PC-9 (cell line): ENCODE data around the gene UCP3. TPM values are rescaled to one million over a fixed set of nuclear protein-coding genes. Genes with fewer than 3 reads are reported as not detected.

ENCODE experiments used
- BruUV-seq: library from RNA; stranded (reverse); fragments of 400-500 nt; replicated peaks from 2 replicates; lab custom pipeline; 2021; lab: Mats Ljungman, UMichigan
- CTCF ChIA-PET: fragments of 300-600 bp; sonication (Branson Sonifier 250); formaldehyde crosslinking; loops from one replicate; lab custom pipeline; 2022; ENCODE audit warnings: antibody characterized with exemption; lab: Charles Lee
- POLR2A ChIA-PET: fragments of 300-600 bp; sonication (Branson Sonifier 250); formaldehyde crosslinking; loops from one replicate; lab custom pipeline; 2022; ENCODE audit warnings: antibody characterized with exemption; ENCODE audit not compliant: unreplicated experiment; lab: Charles Lee
- DNase-seq, 2 experiments: peaks; one replicate each; pipeline versions ENCODE4 v3.0.0 to v3.0.0-alpha.2; 2015 to 2022; ENCODE audit warnings: mixed read lengths in 1 of 2
- H2AFZ ChIP-seq: fragments of 200-600 bp; sonication (generic); 2 replicates; pipeline ENCODE4 v1.8.1; 2017; ENCODE audit warnings: antibody characterized with exemption
- H3F3A ChIP-seq: fragments of 200-600 bp; sonication (generic); 2 replicates; pipeline ENCODE4 v1.8.1; 2017; ENCODE audit warnings: antibody characterized with exemption, mild to moderate bottlenecking, low read depth; ENCODE audit not compliant: insufficient read depth
- H3K27ac ChIP-seq: fragments of 200-600 bp; sonication (generic); 2 replicates; pipeline ENCODE4 v1.6.1; 2016; ENCODE audit warnings: mixed run types
- H3K27me3 ChIP-seq: fragments of 200-600 bp; sonication (generic); 2 replicates; pipeline ENCODE4 v1.6.1; 2016; ENCODE audit warnings: low read depth, mixed run types; ENCODE audit not compliant: insufficient read depth
- H3K36me3 ChIP-seq: fragments of 200-600 bp; sonication (generic); 2 replicates; pipeline ENCODE4 v1.6.1; 2016; ENCODE audit warnings: low read depth, mixed run types
- H3K4me1 ChIP-seq: fragments of 200-600 bp; sonication (generic); replicated peaks from 2 replicates; pipeline ENCODE4 v1.6.1; 2016; ENCODE audit warnings: mixed run types; ENCODE audit not compliant: insufficient read depth
- H3K4me2 ChIP-seq: fragments of 200-600 bp; sonication (generic); 2 replicates; pipeline ENCODE4 v1.6.1; 2017; ENCODE audit warnings: mixed run types
- H3K4me3 ChIP-seq: fragments of 200-600 bp; sonication (generic); 2 replicates; pipeline ENCODE4 v1.6.1; 2016; ENCODE audit warnings: mixed run types
- H3K79me2 ChIP-seq: fragments of 200-600 bp; sonication (generic); 2 replicates; pipeline ENCODE4 v1.6.1; 2017; ENCODE audit warnings: low read depth, mixed run types
- H3K9me2 ChIP-seq: fragments of 200-600 bp; sonication (generic); 2 replicates; pipeline ENCODE4 v1.8.1; 2017; ENCODE audit warnings: mild to moderate bottlenecking; ENCODE audit not compliant: insufficient read depth
- H3K9me3 ChIP-seq: fragments of 200-600 bp; sonication (generic); 2 replicates; pipeline ENCODE4 v1.8.1; 2016; ENCODE audit warnings: low read depth; ENCODE audit not compliant: insufficient read depth
- H4K20me1 ChIP-seq: fragments of 200-600 bp; sonication (generic); 2 replicates; pipeline ENCODE4 v1.8.1; 2017; ENCODE audit not compliant: insufficient read depth
- CTCF ChIP-seq: fragments of 200-600 bp; sonication (generic); conservative IDR thresholded peaks from 2 replicates; pipeline ENCODE4 v1.6.1; 2017; ENCODE audit warnings: mixed run types, antibody characterized with exemption, mild to moderate bottlenecking, moderate library complexity
- EZH2 ChIP-seq: fragments of 200-600 bp; sonication (generic); IDR thresholded peaks from 2 replicates; pipeline ENCODE4 v1.8.0; 2017; ENCODE audit warnings: antibody characterized with exemption, low read depth
- intact Hi-C: fragments of 100-400 bp; cut with micrococcal nuclease; formaldehyde crosslinking; loops from one replicate; pipeline ENCODE4 v1.10.0; 2022; ENCODE audit not compliant: unreplicated experiment
- total RNA-seq: library from RNA; stranded (reverse); gene quantifications from 2 replicates; pipeline ENCODE4 v1.2.3, GENCODE V29; 2021

The UCP3 gene
- total RNA-seq, 1 experiment from 2014 or later: 2.0 TPM

- H3K4me3 ChIP-seq: no peak overlapping the region
- H3K9me3 ChIP-seq: no peaks in the 10 kb centered on the region
- H3K4me1 ChIP-seq: no peaks in the 10 kb centered on the region
- DNase-seq: no peak
- no peak overlapping the region for H3K4me2 ChIP-seq
- no peaks in the 10 kb centered on the region for H3K9me2 ChIP-seq
- 0 out of 2 replicates have a peak, but pooled peaks cover 14% of the 10 kb centered on the region for H3K36me3 ChIP-seq
- H3K27ac ChIP-seq: no peak overlapping the region
- no peaks in the 10 kb centered on the region for H3K27me3 ChIP-seq
- H2AFZ ChIP-seq: no peak overlapping the region
- no peaks in the 10 kb centered on the region for H4K20me1 ChIP-seq
- intact Hi-C loops: no loop called here
- H3K79me2 ChIP-seq: no peaks in the 10 kb centered on the region
- H3F3A ChIP-seq: peaks cover 4% of the 10 kb centered on the region; the same call in 1 of the 2 replicates
- POLR2A ChIA-PET: interaction anchor here (0.6 kb wide), 1 partner anchor 40 kb away, joined by 3 read pairs; no protein-coding TSS in a partner anchor
- BruUV-seq: no TSS peak
- no peak for TF ChIP-seq EZH2
- TF ChIP-seq CTCF: no peak
- CTCF ChIA-PET: no interaction called here
Measured at GRCh38 chr11:74012074-74012809, 3.4 kb upstream of the UCP3 start.

- ChIA-PET CTCF (no interaction called here), POLR2A (interaction anchor here (0.6 kb wide), 1 partner anchor 39 kb away, joined by 3 read pairs; no protein-coding TSS in a partner anchor)
- 0 out of 2 replicates have a peak, but pooled peaks cover 7% of the 10 kb centered on the region for H3K36me3 ChIP-seq
- no peaks in the 10 kb centered on the region for H3K79me2 ChIP-seq
- H3K4me1 ChIP-seq: no peaks in the 10 kb centered on the region
- H3K27ac ChIP-seq: no peak overlapping the region
- peaks cover 4% of the 10 kb centered on the region; the same call in 1 of the 2 replicates for H3F3A ChIP-seq
- no peaks in the 10 kb centered on the region for H3K27me3 ChIP-seq
- H3K9me3 ChIP-seq: no peaks in the 10 kb centered on the region
- H3K4me2 ChIP-seq: no peak overlapping the region
- no peaks in the 10 kb centered on the region for H3K9me2 ChIP-seq
- DNase-seq: no peak
- H3K4me3 ChIP-seq: no peak overlapping the region
- no peaks in the 10 kb centered on the region for H4K20me1 ChIP-seq
- no TSS peak for BruUV-seq
- H2AFZ ChIP-seq: no peak overlapping the region
- intact Hi-C loops: no loop called here
- no peak for TF ChIP-seq CTCF
- no peak for TF ChIP-seq EZH2
Measured at GRCh38 chr11:74011360-74012073, 2.6 kb upstream of the UCP3 start.

DNA sequence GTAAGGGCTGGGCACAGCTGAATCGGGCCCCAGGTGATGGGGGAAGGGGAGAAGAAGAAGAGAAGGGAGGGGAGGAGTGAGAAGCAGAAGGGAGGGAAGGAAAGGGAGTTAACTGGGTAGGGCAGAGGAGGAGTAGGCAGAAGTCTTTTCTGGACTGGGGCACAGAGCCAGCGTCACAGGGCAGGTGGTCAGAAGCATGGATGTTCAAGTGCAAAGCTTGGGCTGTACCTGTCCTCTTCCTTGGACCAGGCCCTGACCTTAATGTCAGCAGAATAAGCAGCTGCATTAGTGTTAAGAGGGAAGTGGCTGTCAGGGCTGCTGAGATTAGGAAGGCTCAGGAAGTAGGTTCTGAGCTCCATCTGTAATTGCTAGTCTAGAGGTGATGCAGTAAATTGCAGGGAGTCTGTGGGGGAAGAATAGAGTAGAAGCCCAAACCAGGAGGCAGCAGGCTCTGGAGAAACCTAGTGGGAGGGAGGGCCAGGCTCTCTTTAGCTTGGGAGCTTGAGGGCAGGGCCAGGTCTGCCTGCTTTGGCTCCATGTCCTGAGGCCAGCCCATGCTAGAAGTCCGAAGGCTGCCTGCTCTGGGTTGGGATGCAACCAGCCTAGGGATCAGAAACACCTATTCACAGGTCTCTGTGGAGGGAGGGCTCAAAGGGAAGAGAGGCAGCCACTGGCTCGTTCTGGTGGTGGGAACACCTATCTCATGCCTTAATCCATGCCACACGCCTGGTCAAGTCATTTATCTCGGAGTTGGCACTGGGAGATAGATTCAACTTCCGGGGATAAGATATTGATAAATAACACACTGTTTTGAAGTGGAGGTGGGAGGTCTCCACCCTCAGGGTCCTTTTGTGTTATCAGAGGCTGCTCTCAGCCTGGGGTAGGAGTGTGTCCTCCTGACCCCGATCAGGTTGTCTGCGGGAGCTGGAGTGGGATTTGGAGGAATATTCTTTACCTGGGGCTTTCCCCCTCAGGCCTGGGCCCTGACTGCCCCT, 1.7 kb upstream of the UCP3 start:
- TF ChIP-seq CTCF (no peak), EZH2 (no peak)
- no peaks in the 10 kb centered on the region for H3K79me2 ChIP-seq
- H3K36me3 ChIP-seq: no peaks in the 10 kb centered on the region
- intact Hi-C loops: no loop called here
- H3K9me3 ChIP-seq: no peaks in the 10 kb centered on the region
- no peak for DNase-seq
- no peaks in the 10 kb centered on the region for H3K27me3 ChIP-seq
- peaks cover 4% of the 10 kb centered on the region; the same call in 1 of the 2 replicates for H3F3A ChIP-seq
- no peak overlapping the region for H2AFZ ChIP-seq
- no peak overlapping the region for H3K27ac ChIP-seq
- POLR2A ChIA-PET: no interaction called here
- no peak overlapping the region for H3K4me3 ChIP-seq
- H3K4me2 ChIP-seq: no peak overlapping the region
- no peaks in the 10 kb centered on the region for H3K4me1 ChIP-seq
- H4K20me1 ChIP-seq: no peaks in the 10 kb centered on the region
- BruUV-seq: no TSS peak
- CTCF ChIA-PET: no interaction called here
- no peaks in the 10 kb centered on the region for H3K9me2 ChIP-seq
